K562 (cell line): ENCODE data around the gene MEIKIN. TPM values are rescaled to one million over a fixed set of nuclear protein-coding genes. Genes with fewer than 3 reads are reported as not detected.
"Not testable (repeated sequence)": the region's sequence is repeated elsewhere in the genome, so short reads cannot be mapped to it uniquely, and the experiment has no call there.

ENCODE experiments used
- ATAC-seq: fragments of 200-7000 bp; cut with Tn5 transposase; 3 replicates; pipeline ENCODE4 v1.9.1; 2020; ENCODE audit warnings: moderate library complexity
- BruUV-seq: library from RNA; stranded (reverse); fragments of 400-500 nt; replicated peaks from 2 replicates; lab custom pipeline; 2021; lab: Mats Ljungman, UMichigan
- CTCF ChIA-PET: fragments of 300-600 bp; formaldehyde crosslinking; extraction: SDS; loops from one replicate; lab custom pipeline; 2021; ENCODE audit warnings: low intra/inter-chr PET ratio; lab: Yijun Ruan, JAX
- POLR2A ChIA-PET: fragments of 300-600, 350-650 bp; sonication (Branson Sonifier 250); formaldehyde crosslinking; extraction: SDS; loops from one replicate; lab custom pipeline; 2021; ENCODE audit warnings: antibody characterized with exemption, inconsistent platforms; lab: Yijun Ruan, JAX
- DNase-seq, 4 experiments: peaks; one replicate each; pipeline versions ENCODE4 v3.0.0 to v3.0.0-alpha.2; 2011 to 2018; ENCODE audit warnings: low spot score in 3 of 4, mixed read lengths in 3 of 4; ENCODE audit errors: extremely low read depth in 1 of 4
- FAIRE-seq: peaks from 2 replicates; lab custom pipeline; 2011; peaks lifted over from hg19 to GRCh38; lab: Jason Lieb, UNC
- H2AFZ ChIP-seq: 2 replicates; pipeline ENCODE4 v1.6.0; 2011; ENCODE audit warnings: low read depth, low read length, control low read depth, inconsistent platforms
- H3K27ac ChIP-seq: fragments of 200-600 bp; 3 replicates; pipeline ENCODE4 v1.8.0; 2011; ENCODE audit warnings: low read depth, mild to moderate bottlenecking, control low read depth, inconsistent platforms, low read length, moderate library complexity, mixed read lengths; ENCODE audit errors: extremely low read depth
- H3K27me3 ChIP-seq, 2 experiments: fragments of 300-600 bp in 1 of 2; 2 replicates in 1 of 2; 3 replicates in 1 of 2; pipeline versions ENCODE4 v1.6.0 to v1.8.0; 2011; ENCODE audit warnings: inconsistent platforms in 2 of 2, low read length in 2 of 2, mild to moderate bottlenecking in 1 of 2, mixed read lengths in 1 of 2, moderate library complexity in 1 of 2; ENCODE audit not compliant: control insufficient read depth in 2 of 2, insufficient read depth in 2 of 2
- H3K36me3 ChIP-seq: fragments of 300-600 bp; 3 replicates; pipeline ENCODE4 v1.8.0; 2011; ENCODE audit warnings: mild to moderate bottlenecking, low read length, inconsistent platforms; ENCODE audit not compliant: control insufficient read depth, insufficient read depth
- H3K4me1 ChIP-seq, 2 experiments: fragments of 200-600 bp in 1 of 2; replicated peaks in 1 of 2; 2 replicates in 1 of 2; 3 replicates in 1 of 2; pipeline versions ENCODE4 v1.5.1 to v1.8.0; 2011; ENCODE audit warnings: inconsistent platforms in 2 of 2, low read length in 2 of 2, mild to moderate bottlenecking in 1 of 2, mixed read lengths in 1 of 2, moderate library complexity in 1 of 2; ENCODE audit not compliant: control insufficient read depth in 2 of 2, insufficient read depth in 2 of 2
- H3K4me2 ChIP-seq: 2 replicates; pipeline ENCODE4 v1.6.1; 2011; ENCODE audit warnings: low read length, control low read depth, inconsistent platforms, mixed read lengths; ENCODE audit not compliant: insufficient read depth
- H3K4me3 ChIP-seq: fragments of 200-600 bp; sonication (generic), shearing (Covaris generic); 2 replicates; pipeline ENCODE4 v1.5.1; 2016; ENCODE audit warnings: control low read depth, inconsistent platforms
- H3K79me2 ChIP-seq: fragments of 200-600 bp; 3 replicates; pipeline ENCODE4 v1.8.0; 2011; ENCODE audit warnings: low read length, inconsistent platforms; ENCODE audit not compliant: control insufficient read depth, insufficient read depth
- H3K9ac ChIP-seq, 2 experiments: 2 replicates each; pipeline versions ENCODE4 v1.6.0 to v1.6.1; 2011; ENCODE audit warnings: low read depth in 2 of 2, low read length in 2 of 2, control low read depth in 1 of 2, inconsistent platforms in 1 of 2, mild to moderate bottlenecking in 1 of 2, mixed read lengths in 1 of 2; ENCODE audit not compliant: insufficient read depth in 1 of 2
- H3K9me1 ChIP-seq: one replicate; pipeline ENCODE4 v1.6.0; 2011; ENCODE audit warnings: inconsistent platforms, mild to moderate bottlenecking, low read length, moderate library complexity; ENCODE audit not compliant: control insufficient read depth, insufficient read depth
- H3K9me3 ChIP-seq: replicated peaks from 2 replicates; pipeline ENCODE4 v1.5.1; 2011; ENCODE audit warnings: low read depth, low read length, inconsistent platforms; ENCODE audit not compliant: control insufficient read depth, insufficient read depth
- H4K20me1 ChIP-seq: replicated peaks from 2 replicates; pipeline ENCODE4 v1.6.1; 2011; ENCODE audit warnings: low read length, inconsistent platforms, mixed read lengths; ENCODE audit not compliant: control insufficient read depth, insufficient read depth
- EHMT2 ChIP-seq: fragments of 450-650 bp; IDR thresholded peaks from 2 replicates; pipeline ENCODE4 v1.6.1; 2018; ENCODE audit warnings: antibody characterized with exemption
- ETV5 ChIP-seq: sonication (generic); formaldehyde crosslinking; IDR thresholded peaks from 2 replicates; pipeline ENCODE4 v1.4.0; 2020; ENCODE audit warnings: low read depth, mild to moderate bottlenecking, missing genetic modification reagents
- FOXA3 ChIP-seq, 2 experiments: fragments of 450-650 bp in 1 of 2; sonication (generic) in 1 of 2; formaldehyde crosslinking; IDR thresholded peaks in 1 of 2; conservative IDR thresholded peaks in 1 of 2; 2 replicates each; pipeline versions ENCODE4 v1.4.0 to v1.8.0; 2020 to 2022; ENCODE audit warnings: mild to moderate bottlenecking in 2 of 2, missing genetic modification reagents in 1 of 2
- HMG20B ChIP-seq: fragments of 250-450 bp; sonication (Bioruptor Pico); IDR thresholded peaks from 2 replicates; pipeline ENCODE4 v1.5.0; 2021; ENCODE audit warnings: mild to moderate bottlenecking
- MBD2 ChIP-seq: sonication (generic); IDR thresholded peaks from 2 replicates; pipeline ENCODE4 v1.6.1; 2016; ENCODE audit warnings: low read depth, borderline replicate concordance
- MCM2 ChIP-seq: fragments of 450-650 bp; IDR thresholded peaks from 2 replicates; pipeline ENCODE4 v1.6.1; 2017; ENCODE audit warnings: low read depth, mild to moderate bottlenecking
- MIER1 ChIP-seq: fragments of 450-650 bp; IDR thresholded peaks from 2 replicates; pipeline ENCODE4 v1.6.1; 2016; ENCODE audit warnings: antibody characterized with exemption, mild to moderate bottlenecking, low read depth
- NFRKB ChIP-seq: fragments of 450-650 bp; IDR thresholded peaks from 2 replicates; pipeline ENCODE4 v1.6.1; 2016; ENCODE audit warnings: low read depth
- POLR2H ChIP-seq: IDR thresholded peaks from 2 replicates; pipeline ENCODE4 v1.6.1; 2016; ENCODE audit warnings: missing genetic modification characterization, low read depth, mild to moderate bottlenecking, control low read depth, missing compliant biosample characterization, moderate library complexity
- SMARCC2 ChIP-seq: fragments of 450-650 bp; IDR thresholded peaks from 2 replicates; pipeline ENCODE4 v1.6.1; 2017; ENCODE audit warnings: antibody characterized with exemption, moderate library complexity, mild to moderate bottlenecking, low read depth
- TRIM24 ChIP-seq, 2 experiments: fragments of 450-650 bp; IDR thresholded peaks; 2 replicates each; pipeline ENCODE4 v1.6.1; 2016
- ZNF133 ChIP-seq: fragments of 250-450 bp; sonication (Bioruptor Pico); IDR thresholded peaks from 2 replicates; pipeline ENCODE4 v1.4.0; 2020; ENCODE audit warnings: mild to moderate bottlenecking
- ZZZ3 ChIP-seq: fragments of 450-650 bp; IDR thresholded peaks from 2 replicates; pipeline ENCODE4 v1.6.1; 2016; ENCODE audit warnings: antibody characterized with exemption, mild to moderate bottlenecking, moderate library complexity
- WGBS: fragments of 100-300 bp; shearing (Covaris generic); methylation state at CpG from one replicate; pipeline ENCODE4 v1.1.6; 2016; ENCODE audit warnings: low coverage, mixed read lengths; ENCODE audit not compliant: insufficient coverage; ENCODE audit errors: missing lambda C conversion rate; 5-methylcytosine and 5-hydroxymethylcytosine counted together
- in situ Hi-C: fragments of 300-500 bp; cut with MboI; formaldehyde crosslinking; loops from 4 replicates; pipeline ENCODE4 v1.15.0; 2018; ENCODE audit warnings: inconsistent platforms, mixed read lengths
- intact Hi-C: fragments of 100-400 bp; cut with micrococcal nuclease; formaldehyde crosslinking; loops from 2 replicates; pipeline ENCODE4 v1.14.2; 2022
- polyA plus RNA-seq, 8 experiments: library from polyadenylated mRNA; depleted of rRNA in 4 of 8; stranded (reverse) in 5 of 8; unstranded in 3 of 8; fragments of >200 nt; fragmentation: Nextera tagmentation in 2 of 8; fragmentation: Illumina TruSeq in 1 of 8; extraction: Ambion mirVana in 2 of 8; extraction: Trizol in 1 of 8; gene quantifications; 2 replicates each; pipeline versions ENCODE4 v1.2.1 to v1.2.3, GENCODE V29; 2011 to 2014; ENCODE audit warnings: inconsistent platforms in 1 of 8, missing spikeins in 1 of 8
- total RNA-seq, 7 experiments: library from RNA; depleted of rRNA in 6 of 7; stranded (reverse); fragments of >200 nt in 6 of 7; fragmentation: Illumina TruSeq in 2 of 7; extraction: Trizol in 2 of 7; gene quantifications; 2 replicates each; pipeline versions ENCODE4 v1.2.1 to v1.2.3, GENCODE V29; 2011 to 2021; ENCODE audit warnings: low replicate concordance in 1 of 7

Gene MEIKIN
- total and polyA plus RNA-seq, 9 of the 15 experiments (the other 6 are each of a cell fraction or from before 2014, with no cell fraction given) = 0.18 TPM; not detected in 8

GRCh38 chr5:131906668-131907067, 38.8 kb downstream of the MEIKIN start (continued):
- no peak for TF ChIP-seq ETV5 (CRISPR knock-in tag)
- TF ChIP-seq POLR2H (tag) = no peak
- no peak for TF ChIP-seq NFRKB
- no peak for TF ChIP-seq HMG20B (CRISPR knock-in tag)
- TF ChIP-seq, all 486 proteins: peak for 0

DNA sequence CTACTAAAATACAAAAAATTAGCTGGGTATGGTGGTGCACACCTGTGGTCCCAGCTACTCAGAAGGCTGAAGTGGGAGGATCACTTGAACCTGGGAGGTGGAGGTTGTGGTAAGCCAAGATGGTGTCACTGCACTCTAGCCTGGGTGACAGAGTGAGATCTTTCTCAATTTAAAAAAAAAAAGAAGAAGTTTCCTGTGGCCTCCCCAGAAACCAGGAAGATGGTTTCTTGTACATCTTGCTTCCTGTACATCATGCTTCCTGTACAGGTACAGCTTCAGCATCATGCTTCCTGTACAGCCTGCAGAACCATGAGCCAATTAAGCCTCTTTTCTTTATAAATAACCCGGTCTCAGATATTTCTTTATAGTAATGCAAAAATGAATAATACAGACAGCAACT, 43.2 kb downstream of the MEIKIN start:
- H3K27ac ChIP-seq, intact Hi-C loops, H2AFZ ChIP-seq, H3K36me3 ChIP-seq, CTCF ChIA-PET, H3K4me2 ChIP-seq, FAIRE-seq, H3K9ac ChIP-seq, DNase-seq, ATAC-seq, H3K4me3 ChIP-seq, H3K4me1 ChIP-seq, H3K9me1 ChIP-seq, in situ Hi-C loops, H4K20me1 ChIP-seq, BruUV-seq, H3K9me3 ChIP-seq, H3K79me2 ChIP-seq: not testable (repeated sequence)
- H3K27me3 ChIP-seq = peaks cover 0 to 18% of the 10 kb centered on the region in 2 experiments; a peak in 3 of 5 replicates
- 0% methylated on average over 1 of the region's 1 CpG for WGBS
- POLR2A ChIA-PET = interaction anchor here (0.6 to 1.2 kb wide), 2 partner anchors 10 to 352 kb away, joined by 3 read pairs; no protein-coding TSS in a partner anchor

DNA sequence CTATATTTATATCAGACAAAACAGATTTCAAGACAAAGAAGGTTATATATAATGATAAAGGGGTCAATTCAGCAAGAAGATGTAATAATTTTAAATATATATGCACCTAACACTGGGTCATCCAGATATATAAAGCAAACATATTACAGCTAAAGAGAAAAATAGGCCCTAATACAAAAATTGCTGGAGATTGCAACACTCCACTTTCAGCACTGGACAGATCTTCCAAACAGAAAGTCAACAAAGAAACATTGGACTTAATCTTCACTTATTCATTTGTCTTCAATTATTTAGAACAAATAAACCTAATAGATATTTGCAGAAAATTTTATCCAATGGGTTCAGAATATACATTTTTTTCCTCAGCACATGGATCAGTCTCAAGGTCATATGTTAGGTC, 45.8 kb downstream of the MEIKIN start:
- Histone ChIP-seq H3K4me1 (no peaks in the 10 kb centered on the region; a peak in 1 of 5 replicates), H3K4me2 (no peak overlapping the region), H3K27me3 (peaks cover 0 to 18% of the 10 kb centered on the region in 2 experiments; a peak in 3 of 5 replicates), H3K79me2 (no peaks in the 10 kb centered on the region), H3K9ac (no peak overlapping the region), H3K9me1 (no peaks in the 10 kb centered on the region), H3K4me3 (no peak overlapping the region), H3K36me3 (no peaks in the 10 kb centered on the region), H3K27ac (no peak overlapping the region), H3K9me3 (no peaks in the 10 kb centered on the region), H2AFZ (no peak overlapping the region), H4K20me1 (no peaks in the 10 kb centered on the region)
- in situ Hi-C loops (no loop called here), intact Hi-C loops (no loop called here)
- CTCF ChIA-PET = no interaction called here
- DNase-seq = no peak
- ATAC-seq = no peak
- FAIRE-seq = no peak
- POLR2A ChIA-PET = no interaction called here
- BruUV-seq = no TSS peak
- TF ChIP-seq EHMT2 (peak; percentile 90), ZNF133 (CRISPR knock-in tag) (no peak), MCM2 (no peak), SMARCC2 (no peak), FOXA3 (CRISPR knock-in tag; conservative IDR thresholded peaks at IDR 0.05 in 1 of 2, IDR thresholded peaks at IDR 0.05 in 1 of 2) (peak in 1 of 2 experiments; percentile 41; a peak in 1 of 4 replicates), MBD2 (no peak), ZZZ3 (no peak), MIER1 (peak; percentile 87), TRIM24 (IDR thresholded peaks at IDR 0.05) (peak in 1 of 2 experiments; percentile 53; a peak in 2 of 4 replicates)
